HCT116 (cell line): ENCODE measurements around the gene STX10. TPM values are rescaled to one million over a fixed set of nuclear protein-coding genes. Genes with fewer than 3 reads are reported as not detected.

Experiments used
- ATAC-seq: fragments of 200-7000 bp; cut with Tn5 transposase; 2 replicates; pipeline ENCODE4 v1.9.1; 2020; ENCODE audit warnings: mild to moderate bottlenecking, moderate library complexity
- BruUV-seq: library from RNA; stranded (reverse); fragments of 400-500 nt; replicated peaks from 2 replicates; lab custom pipeline; 2021; lab: Mats Ljungman, UMichigan
- CTCF ChIA-PET: fragments of 300-600 bp; sonication (Branson Sonifier 250); formaldehyde crosslinking; loops from one replicate; lab custom pipeline; 2021; ENCODE audit warnings: antibody characterized with exemption; lab: Charles Lee
- POLR2A ChIA-PET: fragments of 300-600, 350-600 bp; sonication (Branson Sonifier 250); formaldehyde crosslinking; loops from one replicate; lab custom pipeline; 2021; ENCODE audit warnings: antibody characterized with exemption; lab: Charles Lee
- RAD21 ChIA-PET, 2 experiments: fragments of 300-600 bp; sonication (Branson Sonifier 250); formaldehyde crosslinking; loops; one replicate each; lab custom pipeline; 2023; ENCODE audit warnings: low total read pairs in 2 of 2; ENCODE audit not compliant: uncharacterized antibody in 2 of 2, unreplicated experiment in 2 of 2, low non-redundant PET in 1 of 2; lab: Charles Lee
- DNase-seq: peaks from one replicate; pipeline ENCODE4 v3.0.0-alpha.2; 2010; ENCODE audit warnings: low read depth, low spot score
- H2AFZ ChIP-seq: fragments of 200-600 bp; shearing (Covaris generic), sonication (generic); 2 replicates; pipeline ENCODE4 v1.6.1; 2017; ENCODE audit warnings: low read depth, mixed run types, mixed read lengths, antibody characterized with exemption, low read length; ENCODE audit not compliant: poor library complexity, severe bottlenecking
- H3K27ac ChIP-seq: 2 replicates; pipeline ENCODE4 v1.5.1; 2012; ENCODE audit warnings: low read depth, low read length
- H3K27me3 ChIP-seq: fragments of 200-600 bp; sonication (generic); 2 replicates; pipeline ENCODE4 v1.6.1; 2016; ENCODE audit warnings: mixed run types, low read length, mixed read lengths; ENCODE audit not compliant: insufficient read depth
- H3K36me3 ChIP-seq, 2 experiments: fragments of 200-500 bp in 1 of 2; fragments of 200-600 bp in 1 of 2; sonication (Bioruptor generic) in 1 of 2; sonication (generic) in 1 of 2; 2 replicates each; pipeline versions ENCODE4 v1.5.1 to v1.6.1; 2014 to 2016; ENCODE audit warnings: low read length in 2 of 2, inconsistent platforms in 1 of 2, mixed read lengths in 1 of 2, mixed run types in 1 of 2; ENCODE audit not compliant: insufficient read depth in 2 of 2, control insufficient read depth in 1 of 2
- H3K4me1 ChIP-seq, 2 experiments: fragments of 200-600 bp in 1 of 2; sonication (generic) in 1 of 2; 2 replicates each; pipeline versions ENCODE4 v1.5.1 to v1.6.1; 2012 to 2017; ENCODE audit warnings: low read length in 2 of 2, inconsistent platforms in 1 of 2, mild to moderate bottlenecking in 1 of 2, mixed read lengths in 1 of 2, mixed run types in 1 of 2, moderate library complexity in 1 of 2; ENCODE audit not compliant: insufficient read depth in 2 of 2, control insufficient read depth in 1 of 2
- H3K4me2 ChIP-seq: fragments of 200-600 bp; sonication (generic); 2 replicates; pipeline ENCODE4 v1.6.1; 2017; ENCODE audit warnings: mixed run types, low read length, mixed read lengths
- H3K4me3 ChIP-seq, 2 experiments: fragments of 200-600 bp in 1 of 2; sonication (generic) in 1 of 2; replicated peaks in 1 of 2; 2 replicates each; pipeline ENCODE4 v1.5.1; 2011 to 2016; ENCODE audit warnings: low read length in 2 of 2, control low read depth in 1 of 2, low read depth in 1 of 2, mild to moderate bottlenecking in 1 of 2, mixed read lengths in 1 of 2, mixed run types in 1 of 2
- H3K79me2 ChIP-seq: fragments of 200-600 bp; sonication (generic); 2 replicates; pipeline ENCODE4 v1.6.1; 2017; ENCODE audit warnings: mild to moderate bottlenecking, mixed run types, low read length, moderate library complexity, mixed read lengths; ENCODE audit not compliant: insufficient read depth
- H3K9ac ChIP-seq: fragments of 200-600 bp; sonication (generic); 2 replicates; pipeline ENCODE4 v1.6.1; 2016; ENCODE audit warnings: low read length, mixed read lengths
- H3K9me2 ChIP-seq: fragments of 200-600 bp; sonication (generic), shearing (Covaris generic); 2 replicates; pipeline ENCODE4 v1.6.1; 2017; ENCODE audit warnings: mixed run types, mild to moderate bottlenecking, moderate library complexity; ENCODE audit not compliant: insufficient read depth
- H3K9me3 ChIP-seq, 2 experiments: fragments of 200-500 bp in 1 of 2; fragments of 200-600 bp in 1 of 2; sonication (Bioruptor generic) in 1 of 2; sonication (generic) in 1 of 2; 2 replicates each; pipeline ENCODE4 v1.6.1; 2014 to 2017; ENCODE audit warnings: low read length in 2 of 2, mixed read lengths in 2 of 2, inconsistent platforms in 1 of 2, low read depth in 1 of 2, mild to moderate bottlenecking in 1 of 2, mixed run types in 1 of 2, moderate library complexity in 1 of 2; ENCODE audit not compliant: control insufficient read depth in 1 of 2, insufficient read depth in 1 of 2
- H4K20me1 ChIP-seq: fragments of 200-600 bp; sonication (generic), shearing (Covaris generic); 2 replicates; pipeline ENCODE4 v1.6.1; 2017; ENCODE audit warnings: mixed run types, mild to moderate bottlenecking, moderate library complexity; ENCODE audit not compliant: insufficient read depth
- CBX3 ChIP-seq: IDR thresholded peaks from 2 replicates; pipeline ENCODE4 v1.6.1; 2012; ENCODE audit warnings: low read depth
- CEBPB ChIP-seq: IDR thresholded peaks from 2 replicates; pipeline ENCODE4 v1.6.1; 2012; ENCODE audit warnings: low read depth
- CTCF ChIP-seq, 3 experiments: fragments of 200-600 bp in 1 of 3; sonication (generic) in 1 of 3; IDR thresholded peaks in 2 of 3; conservative IDR thresholded peaks in 1 of 3; 2 replicates each; pipeline ENCODE4 v1.5.1; 2012 to 2017; ENCODE audit warnings: low read depth in 2 of 3, low read length in 2 of 3, antibody characterized with exemption in 1 of 3, borderline replicate concordance in 1 of 3, control low read depth in 1 of 3, mild to moderate bottlenecking in 1 of 3, mixed read lengths in 1 of 3, mixed run types in 1 of 3, moderate library complexity in 1 of 3; ENCODE audit not compliant: insufficient read depth in 1 of 3
- EGR1 ChIP-seq: IDR thresholded peaks from 2 replicates; pipeline ENCODE4 v1.6.1; 2012; ENCODE audit warnings: low read depth
- ELF1 ChIP-seq: IDR thresholded peaks from 2 replicates; pipeline ENCODE4 v1.6.1; 2012; ENCODE audit warnings: low read depth, borderline replicate concordance
- EZH2 ChIP-seq: fragments of 200-600 bp; sonication (generic); IDR thresholded peaks from 2 replicates; pipeline ENCODE4 v1.6.1; 2017; ENCODE audit warnings: antibody characterized with exemption, mixed run types
- EZH2phosphoT487 ChIP-seq: fragments of 200-600 bp; IDR thresholded peaks from 2 replicates; pipeline ENCODE4 v1.6.1; 2018; ENCODE audit warnings: antibody characterized with exemption, borderline replicate concordance
- JUND ChIP-seq: IDR thresholded peaks from 2 replicates; pipeline ENCODE4 v1.6.1; 2012
- MAX ChIP-seq: IDR thresholded peaks from 2 replicates; pipeline ENCODE4 v1.6.1; 2012
- POLR2AphosphoS5 ChIP-seq: IDR thresholded peaks from 2 replicates; pipeline ENCODE4 v1.6.1; 2011; ENCODE audit warnings: mild to moderate bottlenecking, low read depth, low read length, moderate library complexity
- RAD21 ChIP-seq: IDR thresholded peaks from 2 replicates; pipeline ENCODE4 v1.6.1; 2012; ENCODE audit warnings: low read depth, mild to moderate bottlenecking
- SIN3A ChIP-seq: IDR thresholded peaks from 2 replicates; pipeline ENCODE4 v1.6.1; 2012; ENCODE audit warnings: low read depth
- SP1 ChIP-seq: IDR thresholded peaks from 2 replicates; pipeline ENCODE4 v1.6.1; 2012; ENCODE audit warnings: low read depth
- TCF7L2 ChIP-seq: IDR thresholded peaks from 2 replicates; pipeline ENCODE4 v1.7.0; 2011; ENCODE audit warnings: borderline replicate concordance, inconsistent platforms; ENCODE audit not compliant: insufficient read depth, insufficient read length; ENCODE audit errors: extremely low read depth
- YY1 ChIP-seq: IDR thresholded peaks from 2 replicates; pipeline ENCODE4 v1.6.1; 2011; ENCODE audit warnings: low read length, low read depth, moderate library complexity, mild to moderate bottlenecking; ENCODE audit not compliant: insufficient replicate concordance; ENCODE audit errors: extremely low read depth
- ZFX ChIP-seq: fragments of 450-650 bp; IDR thresholded peaks from 2 replicates; pipeline ENCODE4 v1.6.1; 2017
- ZNF274 ChIP-seq: fragments of 200-500 bp; sonication (Bioruptor generic); IDR thresholded peaks from 2 replicates; pipeline ENCODE4 v1.6.1; 2014; ENCODE audit warnings: mild to moderate bottlenecking, low read depth, low read length, inconsistent platforms
- intact Hi-C: fragments of 100-400 bp; cut with micrococcal nuclease; formaldehyde crosslinking; loops from 2 replicates; pipeline ENCODE4 v1.10.0; 2022
- total RNA-seq: library from RNA; stranded (reverse); gene quantifications from one replicate; pipeline ENCODE4 v1.2.1, GENCODE V29; 2021; ENCODE audit not compliant: unreplicated experiment
- TF ChIP-seq, protein P1 (sequence below): IDR thresholded peaks from 2 replicates; pipeline ENCODE4 v1.6.1; 2012
- TF ChIP-seq, protein P2 (sequence below): IDR thresholded peaks from 2 replicates; pipeline ENCODE4 v1.6.1; 2011; ENCODE audit warnings: mild to moderate bottlenecking, low read length, moderate library complexity; ENCODE audit not compliant: insufficient replicate concordance; ENCODE audit errors: extremely low read depth
- TF ChIP-seq, protein P3 (sequence below): IDR thresholded peaks from 2 replicates; pipeline ENCODE4 v1.6.1; 2012; ENCODE audit warnings: low read depth

Gene STX10
- total RNA-seq, 1 experiment from 2014 or later: 149 TPM

- no peak overlapping the region for H3K4me3 ChIP-seq
- no peaks in the 10 kb centered on the region for H3K9me3 ChIP-seq
- ChIA-PET POLR2A (interaction anchor here (0.6 to 1.8 kb wide), 3 partner anchors 62 to 116 kb away, joined by 3 to 6 read pairs (median 3); no protein-coding TSS in a partner anchor), CTCF (interaction anchor here (0.9 to 6.6 kb wide), 23 partner anchors 10 to 293 kb away, joined by 3 to 94 read pairs (median 4); partner anchors contain the start of genes DAND5, IER2, NACC1 and STX10), RAD21 (interaction anchor here (0.6 to 2.5 kb wide), 14 partner anchors 28 to 129 kb away, joined by 3 to 25 read pairs (median 6); no protein-coding TSS in a partner anchor)
- H3K79me2 ChIP-seq: no peaks in the 10 kb centered on the region
- H2AFZ ChIP-seq: no peak overlapping the region
- intact Hi-C loops: loop anchor here (1.0 to 5.0 kb wide), 2 partner anchors 62 to 111 kb away; no protein-coding TSS in a partner anchor
- TF ChIP-seq CEBPB: no peak
- TF ChIP-seq TCF7L2: no peak
- TF ChIP-seq EGR1: no peak
- no peak for TF ChIP-seq EZH2phosphoT487
- TF ChIP-seq, protein P1, sequence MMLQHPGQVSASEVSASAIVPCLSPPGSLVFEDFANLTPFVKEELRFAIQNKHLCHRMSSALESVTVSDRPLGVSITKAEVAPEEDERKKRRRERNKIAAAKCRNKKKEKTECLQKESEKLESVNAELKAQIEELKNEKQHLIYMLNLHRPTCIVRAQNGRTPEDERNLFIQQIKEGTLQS: no peak
- no peak for TF ChIP-seq YY1
- TF ChIP-seq SP1: no peak
- no peak for TF ChIP-seq JUND
- TF ChIP-seq ZFX: no peak
- TF ChIP-seq ELF1: no peak
- no peak for TF ChIP-seq RAD21
- no peak for TF ChIP-seq SIN3A
- TF ChIP-seq ZNF274: no peak
- TF ChIP-seq MAX: no peak
- TF ChIP-seq EZH2: no peak
- TF ChIP-seq, protein P2, sequence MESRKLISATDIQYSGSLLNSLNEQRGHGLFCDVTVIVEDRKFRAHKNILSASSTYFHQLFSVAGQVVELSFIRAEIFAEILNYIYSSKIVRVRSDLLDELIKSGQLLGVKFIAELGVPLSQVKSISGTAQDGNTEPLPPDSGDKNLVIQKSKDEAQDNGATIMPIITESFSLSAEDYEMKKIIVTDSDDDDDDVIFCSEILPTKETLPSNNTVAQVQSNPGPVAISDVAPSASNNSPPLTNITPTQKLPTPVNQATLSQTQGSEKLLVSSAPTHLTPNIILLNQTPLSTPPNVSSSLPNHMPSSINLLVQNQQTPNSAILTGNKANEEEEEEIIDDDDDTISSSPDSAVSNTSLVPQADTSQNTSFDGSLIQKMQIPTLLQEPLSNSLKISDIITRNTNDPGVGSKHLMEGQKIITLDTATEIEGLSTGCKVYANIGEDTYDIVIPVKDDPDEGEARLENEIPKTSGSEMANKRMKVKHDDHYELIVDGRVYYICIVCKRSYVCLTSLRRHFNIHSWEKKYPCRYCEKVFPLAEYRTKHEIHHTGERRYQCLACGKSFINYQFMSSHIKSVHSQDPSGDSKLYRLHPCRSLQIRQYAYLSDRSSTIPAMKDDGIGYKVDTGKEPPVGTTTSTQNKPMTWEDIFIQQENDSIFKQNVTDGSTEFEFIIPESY: no peak
- TF ChIP-seq CBX3: no peak
- no peak; a peak in 1 of 6 replicates for TF ChIP-seq CTCF (IDR thresholded peaks at IDR 0.05 in 2 of 3, conservative IDR thresholded peaks at IDR 0.05 in 1 of 3; ENCODE audit: borderline replicate concordance in 1 of 3, insufficient read depth in 1 of 3, low read depth in 2 of 3, low read length in 2 of 3)
- TF ChIP-seq POLR2AphosphoS5: no peak
- TF ChIP-seq, protein P3, sequence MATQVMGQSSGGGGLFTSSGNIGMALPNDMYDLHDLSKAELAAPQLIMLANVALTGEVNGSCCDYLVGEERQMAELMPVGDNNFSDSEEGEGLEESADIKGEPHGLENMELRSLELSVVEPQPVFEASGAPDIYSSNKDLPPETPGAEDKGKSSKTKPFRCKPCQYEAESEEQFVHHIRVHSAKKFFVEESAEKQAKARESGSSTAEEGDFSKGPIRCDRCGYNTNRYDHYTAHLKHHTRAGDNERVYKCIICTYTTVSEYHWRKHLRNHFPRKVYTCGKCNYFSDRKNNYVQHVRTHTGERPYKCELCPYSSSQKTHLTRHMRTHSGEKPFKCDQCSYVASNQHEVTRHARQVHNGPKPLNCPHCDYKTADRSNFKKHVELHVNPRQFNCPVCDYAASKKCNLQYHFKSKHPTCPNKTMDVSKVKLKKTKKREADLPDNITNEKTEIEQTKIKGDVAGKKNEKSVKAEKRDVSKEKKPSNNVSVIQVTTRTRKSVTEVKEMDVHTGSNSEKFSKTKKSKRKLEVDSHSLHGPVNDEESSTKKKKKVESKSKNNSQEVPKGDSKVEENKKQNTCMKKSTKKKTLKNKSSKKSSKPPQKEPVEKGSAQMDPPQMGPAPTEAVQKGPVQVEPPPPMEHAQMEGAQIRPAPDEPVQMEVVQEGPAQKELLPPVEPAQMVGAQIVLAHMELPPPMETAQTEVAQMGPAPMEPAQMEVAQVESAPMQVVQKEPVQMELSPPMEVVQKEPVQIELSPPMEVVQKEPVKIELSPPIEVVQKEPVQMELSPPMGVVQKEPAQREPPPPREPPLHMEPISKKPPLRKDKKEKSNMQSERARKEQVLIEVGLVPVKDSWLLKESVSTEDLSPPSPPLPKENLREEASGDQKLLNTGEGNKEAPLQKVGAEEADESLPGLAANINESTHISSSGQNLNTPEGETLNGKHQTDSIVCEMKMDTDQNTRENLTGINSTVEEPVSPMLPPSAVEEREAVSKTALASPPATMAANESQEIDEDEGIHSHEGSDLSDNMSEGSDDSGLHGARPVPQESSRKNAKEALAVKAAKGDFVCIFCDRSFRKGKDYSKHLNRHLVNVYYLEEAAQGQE: no peak
- no peaks in the 10 kb centered on the region for H4K20me1 ChIP-seq
- H3K4me2 ChIP-seq: peak overlapping the region; percentile 38
- no peaks in the 10 kb centered on the region for H3K27me3 ChIP-seq
- no peak for ATAC-seq
- BruUV-seq: no TSS peak
- no peak overlapping the region for H3K9ac ChIP-seq
- peaks cover 6 to 32% of the 10 kb centered on the region in 2 experiments; a peak in 3 of 4 replicates for H3K4me1 ChIP-seq
- H3K36me3 ChIP-seq: no peaks in the 10 kb centered on the region
- DNase-seq: no peak
- no peaks in the 10 kb centered on the region for H3K9me2 ChIP-seq
- H3K27ac ChIP-seq: no peak overlapping the region
These were observed 56.1 kb downstream of the STX10 start for GRCh38 chr19:13094106-13094504.
